Natural killer cell (primary cell): ENCODE results near the gene TUBB1. TPM values are rescaled to one million over a fixed set of nuclear protein-coding genes. Genes with fewer than 3 reads are reported as not detected.
"Not testable (repeated sequence)": the region's sequence is repeated elsewhere in the genome, so short reads cannot be mapped to it uniquely, and the experiment has no call there.

Experiments used
- ATAC-seq, 3 donors: fragments of 150-1000 bp in 2 of 3; fragments of 200-7000 bp in 1 of 3; cut with Tn5 transposase; 1 replicate in 1 of 3; 2 replicates in 2 of 3; pipeline ENCODE4 v1.10.0; 2021; ENCODE audit warnings: mild to moderate bottlenecking in 2 of 3, moderate library complexity in 2 of 3
- DNase-seq, 2 donors: peaks; one replicate each; pipeline versions ENCODE4 v3.0.0 to v3.0.0-alpha.2; 2013 to 2021; ENCODE audit warnings: mixed read lengths in 1 of 2
- H3K27ac ChIP-seq: one replicate; pipeline ENCODE4 v1.5.1; 2013; ENCODE audit warnings: mild to moderate bottlenecking, low read length
- H3K27me3 ChIP-seq: one replicate; pipeline ENCODE4 v1.6.1; 2013; ENCODE audit warnings: low read length; ENCODE audit not compliant: control insufficient read depth, insufficient read depth
- H3K36me3 ChIP-seq: one replicate; pipeline ENCODE4 v1.6.1; 2013; ENCODE audit warnings: low read length; ENCODE audit not compliant: control insufficient read depth, insufficient read depth
- H3K4me1 ChIP-seq: one replicate; pipeline ENCODE4 v1.6.1; 2013; ENCODE audit warnings: low read length; ENCODE audit not compliant: control insufficient read depth, insufficient read depth
- H3K4me3 ChIP-seq: one replicate; pipeline ENCODE4 v1.5.1; 2013; ENCODE audit warnings: low read length
- H3K9me3 ChIP-seq: one replicate; pipeline ENCODE4 v1.6.1; 2013; ENCODE audit warnings: low read length; ENCODE audit not compliant: control insufficient read depth, insufficient read depth
- H3K27ac Mint-ChIP-seq, 2 donors: one replicate each; pipeline ENCODE4 v1.8.0; 2022; ENCODE audit warnings: mild to moderate bottlenecking in 2 of 2, mixed read lengths in 2 of 2, moderate library complexity in 1 of 2
- H3K27me3 Mint-ChIP-seq, 2 donors: one replicate each; pipeline ENCODE4 v1.8.0; 2022; ENCODE audit warnings: low read depth in 2 of 2, mixed read lengths in 2 of 2
- H3K36me3 Mint-ChIP-seq: one replicate; pipeline ENCODE4 v1.8.0; 2022; ENCODE audit warnings: mixed read lengths
- H3K4me1 Mint-ChIP-seq, 2 donors: one replicate each; pipeline ENCODE4 v1.8.0; 2022; ENCODE audit warnings: mixed read lengths in 2 of 2
- H3K4me3 Mint-ChIP-seq: one replicate; pipeline ENCODE4 v1.8.0; 2022; ENCODE audit warnings: mild to moderate bottlenecking, moderate library complexity, mixed read lengths
- H3K9me3 Mint-ChIP-seq, 2 donors: one replicate each; pipeline ENCODE4 v1.8.0; 2022; ENCODE audit warnings: mixed read lengths in 2 of 2
- CTCF ChIP-seq: fragments of 200-600 bp; IDR thresholded peaks from one replicate; pipeline ENCODE4 v1.8.0; 2022; ENCODE audit warnings: antibody characterized with exemption
- WGBS: methylation state at CpG from one replicate; pipeline ENCODE4 v1.1.7; 2013; ENCODE audit warnings: missing lambda C conversion rate; ENCODE audit not compliant: insufficient coverage; 5-methylcytosine and 5-hydroxymethylcytosine counted together
- intact Hi-C: fragments of 100-400 bp; cut with micrococcal nuclease; formaldehyde crosslinking; loops from one replicate; pipeline ENCODE4 v1.14.2; 2022
- total RNA-seq, 4 donors: library from RNA; stranded (reverse); fragments of 120-200 nt in 1 of 4; gene quantifications; one replicate each; pipeline versions ENCODE4 v1.2.3 to v1.2.4, GENCODE V29; 2013 to 2022

TUBB1 gene
- total RNA-seq, 3 donors from 2014 or later (not counting 1 experiment from before 2014, with no cell fraction given) = 4.3 to 46.9 (median 18.8) TPM

GRCh38 chr20:58981628-58982364 is 37.4 kb upstream of the TUBB1 start:
- peaks cover 3% of the 10 kb centered on the region for H3K36me3 Mint-ChIP-seq
- peaks cover 24 to 29% of the 10 kb centered on the region in 2 donors for H3K4me1 Mint-ChIP-seq
- H3K4me3 Mint-ChIP-seq = peak overlapping the region; percentile 77
- Histone ChIP-seq H3K27ac (peak overlapping the region; percentile 56), H3K9me3 (no peaks in the 10 kb centered on the region), H3K27me3 (no peaks in the 10 kb centered on the region), H3K4me1 (peaks cover 33% of the 10 kb centered on the region), H3K4me3 (peak overlapping the region; percentile 57), H3K36me3 (peaks cover 8% of the 10 kb centered on the region)
- WGBS = 23% methylated on average over 29 of the region's 29 CpGs
- H3K27me3 Mint-ChIP-seq = no peaks in the 10 kb centered on the region
- H3K27ac Mint-ChIP-seq = peak overlapping the region; percentile 70 to 87
- intact Hi-C loops = loop anchor here (1.0 to 5.0 kb wide), 4 partner anchors 50 to 674 kb away; partner anchors contain the start of gene RAB22A
- DNase-seq (peak in 1 of 2 donors; percentile 47), ATAC-seq (no peak)
- TF ChIP-seq CTCF = no peak
- H3K9me3 Mint-ChIP-seq = peaks cover 0 to under 1% of the 10 kb centered on the region in 2 donors

DNA sequence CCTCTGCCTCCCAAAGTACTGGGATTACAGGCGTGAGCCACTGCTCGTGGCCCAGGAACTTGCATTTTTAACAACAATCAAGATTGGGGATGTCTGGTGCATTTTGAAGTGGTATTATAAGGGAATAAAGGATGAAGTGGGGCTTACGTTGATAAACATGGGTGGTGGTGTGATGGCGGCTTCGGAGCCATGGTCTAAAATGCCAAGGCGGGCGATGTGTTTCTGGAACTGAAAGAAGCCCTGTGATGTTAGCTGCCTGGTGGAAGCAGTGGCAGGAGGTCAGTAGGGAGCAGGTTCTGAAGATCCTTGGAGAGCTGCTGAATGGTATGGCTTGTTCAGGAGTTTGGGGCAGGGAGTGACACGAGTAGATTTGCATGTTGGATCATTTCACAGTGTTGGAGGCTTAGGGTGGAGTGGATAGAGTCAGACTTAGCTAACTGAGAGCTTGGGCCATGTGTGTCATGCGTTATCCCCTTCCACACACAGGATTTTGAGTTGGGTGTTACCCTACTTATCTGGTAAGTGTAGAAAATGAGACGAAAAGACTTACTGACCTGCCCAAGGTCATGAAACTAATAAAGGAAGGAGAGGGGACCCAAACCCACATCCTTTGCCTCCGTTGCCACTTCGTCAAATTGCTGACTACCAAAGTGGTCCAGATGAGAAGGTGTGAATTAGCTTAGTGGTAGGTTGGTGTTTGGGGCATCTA is 36.7 kb upstream of the TUBB1 start:
- no peak for TF ChIP-seq CTCF
- ATAC-seq = peak; percentile 51 to 61 (median 53)

DNA sequence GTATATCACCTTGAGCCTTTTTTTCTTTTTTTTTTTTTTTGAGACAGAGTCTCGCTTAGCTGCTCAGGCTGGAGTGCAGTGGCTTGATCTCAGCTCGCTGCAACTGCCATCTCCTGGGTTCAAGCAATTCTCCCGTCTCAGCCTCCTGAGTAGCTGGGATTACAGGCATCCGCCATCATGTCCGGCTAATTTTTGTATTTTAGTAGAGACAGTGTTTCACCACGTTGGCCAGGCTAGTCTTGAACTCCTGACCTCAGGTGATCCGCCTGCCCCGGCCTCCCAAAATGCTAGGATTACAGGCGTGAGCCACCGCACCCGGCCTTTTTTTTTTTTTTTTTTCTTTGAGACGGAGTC is 36.1 kb upstream of the TUBB1 start:
- H3K27me3 Mint-ChIP-seq, H3K9me3 Mint-ChIP-seq, DNase-seq, H3K9me3 ChIP-seq, H3K27me3 ChIP-seq, ATAC-seq, H3K4me3 ChIP-seq: not testable (repeated sequence)
- 80% methylated on average over 12 of the region's 12 CpGs for WGBS
- Mint-ChIP-seq H3K36me3 (peaks cover 16% of the 10 kb centered on the region), H3K4me3 (peak overlapping the region; percentile 77), H3K4me1 (peaks cover 27 to 29% of the 10 kb centered on the region in 2 donors), H3K27ac (peak overlapping the region; percentile 70 to 87)
- peaks cover 20% of the 10 kb centered on the region for H3K36me3 ChIP-seq
- H3K27ac ChIP-seq = peak overlapping the region; percentile 56
- intact Hi-C loops = loop anchor here (5.0 kb wide), 2 partner anchors 76 to 676 kb away; partner anchors contain the start of gene RAB22A
- peaks cover 33% of the 10 kb centered on the region for H3K4me1 ChIP-seq

More for the DNA sequence above, 36.7 kb upstream of the TUBB1 start:
- intact Hi-C loops = loop anchor here (1.0 to 5.0 kb wide), 3 partner anchors 49 to 675 kb away; partner anchors contain the start of gene RAB22A
- Histone ChIP-seq H3K4me3 (no peak overlapping the region), H3K4me1 (peaks cover 33% of the 10 kb centered on the region), H3K27me3 (no peaks in the 10 kb centered on the region), H3K27ac (peak overlapping the region; percentile 56), H3K9me3 (no peaks in the 10 kb centered on the region), H3K36me3 (peaks cover 15% of the 10 kb centered on the region)
- Mint-ChIP-seq H3K4me3 (peak overlapping the region; percentile 77), H3K9me3 (no peaks in the 10 kb centered on the region), H3K36me3 (peaks cover 11% of the 10 kb centered on the region), H3K27ac (peak overlapping the region; percentile 70 to 87), H3K4me1 (peaks cover 27 to 29% of the 10 kb centered on the region in 2 donors), H3K27me3 (no peaks in the 10 kb centered on the region)
- 66% methylated on average over 10 of the region's 12 CpGs for WGBS
- peak in 1 of 2 donors; percentile 74 for DNase-seq

GRCh38 chr20:58984691-58985090 is 34.5 kb upstream of the TUBB1 start:
- TF ChIP-seq CTCF = no peak
- intact Hi-C loops = loop anchor here (5.0 kb wide), 2 partner anchors 77 to 677 kb away; partner anchors contain the start of gene RAB22A
- Mint-ChIP-seq H3K27me3 (no peaks in the 10 kb centered on the region), H3K27ac (peak overlapping the region in 1 of 2 donors; percentile 41), H3K4me3 (no peak overlapping the region), H3K9me3 (no peaks in the 10 kb centered on the region), H3K36me3 (peaks cover 23% of the 10 kb centered on the region), H3K4me1 (peaks cover 27 to 29% of the 10 kb centered on the region in 2 donors)
- Histone ChIP-seq H3K27me3 (no peaks in the 10 kb centered on the region), H3K36me3 (peaks cover 36% of the 10 kb centered on the region), H3K4me1 (peaks cover 33% of the 10 kb centered on the region), H3K9me3 (no peaks in the 10 kb centered on the region), H3K4me3 (no peak overlapping the region), H3K27ac (no peak overlapping the region)
- WGBS = 95% methylated on average over 6 of the region's 6 CpGs
- no peak for ATAC-seq
- no peak for DNase-seq
